Tibial nerve (tissue), 4 donors: ENCODE data around the gene LRP1.

ENCODE experiments used
- CTCF ChIP-seq, 5 experiments: fragments of 200-600 bp in 3 of 5; fragments of 450-650 bp in 2 of 5; sonication (generic) in 3 of 5; IDR thresholded peaks; one replicate each; pipeline ENCODE4 v1.5.1; 2016 to 2019; ENCODE audit warnings: antibody characterized with exemption in 5 of 5, mild to moderate bottlenecking in 3 of 5, moderate library complexity in 2 of 5
- EP300 ChIP-seq, 2 donors: sonication (generic); formaldehyde crosslinking; IDR thresholded peaks; one replicate each; pipeline ENCODE4 v1.6.1; 2017; ENCODE audit warnings: antibody characterized with exemption in 2 of 2, mild to moderate bottlenecking in 1 of 2
- POLR2A ChIP-seq, 2 donors: fragments of 450-650 bp; IDR thresholded peaks; one replicate each; pipeline ENCODE4 v1.6.1; 2017; ENCODE audit warnings: antibody characterized with exemption in 2 of 2, mild to moderate bottlenecking in 2 of 2, moderate library complexity in 2 of 2

- no peak for TF ChIP-seq POLR2A (IDR thresholded peaks at IDR 0.05)
- no peak for TF ChIP-seq CTCF (IDR thresholded peaks at IDR 0.05)
- TF ChIP-seq EP300 (IDR thresholded peaks at IDR 0.05) = no peak
Observed at GRCh38 chr12:57230381-57231155, 102.3 kb downstream of the LRP1 start.
